MM.1S (cell line): ENCODE measurements around the gene AKAP8.

ENCODE experiments used
- CTCF ChIP-seq: fragments of 300-600 bp; sonication (generic); IDR thresholded peaks from 2 replicates; pipeline ENCODE4 v1.5.1; 2016; ENCODE audit warnings: antibody characterized with exemption, low read length, mixed read lengths
- EZH2 ChIP-seq: fragments of 300-600 bp; sonication (generic); optimal IDR thresholded peaks from 2 replicates; pipeline ENCODE3; 2017; ENCODE audit warnings: low read depth, mild to moderate bottlenecking, antibody characterized with exemption, low read length, mixed read lengths
- EZH2phosphoT487 ChIP-seq: fragments of 300-600 bp; sonication (generic); IDR thresholded peaks from 2 replicates; pipeline ENCODE4 v1.6.1; 2018; ENCODE audit warnings: antibody characterized with exemption, low read length

- TF ChIP-seq CTCF (no peak), EZH2phosphoT487 (no peak), EZH2 (no peak)
These were observed 23.6 kb upstream of the AKAP8 start for GRCh38 chr19:15403151-15403531.
